Choroid plexus epithelial cell (primary cell): ENCODE measurements around the gene DNAJC24.

Source experiments
- DNase-seq: peaks from one replicate; pipeline ENCODE4 v3.0.0-alpha.2; 2010; ENCODE audit warnings: low read depth
- H3K4me3 ChIP-seq: 2 replicates; pipeline ENCODE4 v1.5.1; 2011; ENCODE audit warnings: low read depth, mild to moderate bottlenecking, control low read depth, low read length, moderate library complexity
- TF ChIP-seq, protein P1 (sequence below): conservative IDR thresholded peaks from 2 replicates; pipeline ENCODE4 v1.5.1; 2011; ENCODE audit warnings: low read depth, mild to moderate bottlenecking, control low read depth, inconsistent platforms, low read length, moderate library complexity

Gene DNAJC24

DNA sequence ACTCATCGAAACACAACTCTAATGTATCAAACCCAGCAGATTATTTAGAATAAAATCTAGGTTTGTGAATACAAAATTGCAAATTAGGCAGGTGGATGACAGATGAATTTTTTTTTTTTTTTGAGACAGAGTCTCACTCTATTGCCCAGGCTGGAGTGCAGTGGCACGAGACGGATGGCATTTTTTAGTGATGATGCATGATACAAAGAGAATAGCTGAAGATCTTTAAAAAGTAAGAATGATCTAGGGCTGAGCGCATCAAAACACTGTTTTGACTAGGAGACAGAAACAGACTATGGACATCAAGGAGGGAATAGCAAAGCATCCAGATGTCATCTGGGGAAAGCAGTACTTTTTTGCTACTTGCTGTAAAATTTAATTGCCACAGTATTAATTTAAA, 76.0 kb downstream of the DNAJC24 start:
- TF ChIP-seq, protein P1, sequence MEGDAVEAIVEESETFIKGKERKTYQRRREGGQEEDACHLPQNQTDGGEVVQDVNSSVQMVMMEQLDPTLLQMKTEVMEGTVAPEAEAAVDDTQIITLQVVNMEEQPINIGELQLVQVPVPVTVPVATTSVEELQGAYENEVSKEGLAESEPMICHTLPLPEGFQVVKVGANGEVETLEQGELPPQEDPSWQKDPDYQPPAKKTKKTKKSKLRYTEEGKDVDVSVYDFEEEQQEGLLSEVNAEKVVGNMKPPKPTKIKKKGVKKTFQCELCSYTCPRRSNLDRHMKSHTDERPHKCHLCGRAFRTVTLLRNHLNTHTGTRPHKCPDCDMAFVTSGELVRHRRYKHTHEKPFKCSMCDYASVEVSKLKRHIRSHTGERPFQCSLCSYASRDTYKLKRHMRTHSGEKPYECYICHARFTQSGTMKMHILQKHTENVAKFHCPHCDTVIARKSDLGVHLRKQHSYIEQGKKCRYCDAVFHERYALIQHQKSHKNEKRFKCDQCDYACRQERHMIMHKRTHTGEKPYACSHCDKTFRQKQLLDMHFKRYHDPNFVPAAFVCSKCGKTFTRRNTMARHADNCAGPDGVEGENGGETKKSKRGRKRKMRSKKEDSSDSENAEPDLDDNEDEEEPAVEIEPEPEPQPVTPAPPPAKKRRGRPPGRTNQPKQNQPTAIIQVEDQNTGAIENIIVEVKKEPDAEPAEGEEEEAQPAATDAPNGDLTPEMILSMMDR, result no peak
- H3K4me3 ChIP-seq, result no peak overlapping the region
- DNase-seq, result no peak

DNA sequence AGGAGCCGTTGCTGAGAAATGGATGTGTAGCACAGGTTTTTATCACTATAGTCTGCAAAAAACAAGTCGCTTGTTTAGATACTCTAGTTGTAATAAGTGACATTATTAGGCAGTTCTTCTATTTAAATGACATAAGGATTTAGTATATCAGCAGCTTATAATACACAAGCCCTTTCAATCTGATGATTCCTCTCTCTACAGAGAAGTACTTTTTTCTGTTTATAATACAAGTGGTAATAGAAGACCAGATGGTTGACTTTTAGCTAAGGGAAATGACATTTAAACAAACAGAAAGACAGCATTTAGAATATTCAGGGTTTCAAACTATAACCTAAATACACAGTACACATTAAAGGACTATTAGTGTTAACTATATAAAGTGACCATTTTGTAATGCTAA, 79.4 kb downstream of the DNAJC24 start:
- TF ChIP-seq, protein P1, result no peak
- H3K4me3 ChIP-seq, result no peak overlapping the region
- DNase-seq, result no peak

DNA sequence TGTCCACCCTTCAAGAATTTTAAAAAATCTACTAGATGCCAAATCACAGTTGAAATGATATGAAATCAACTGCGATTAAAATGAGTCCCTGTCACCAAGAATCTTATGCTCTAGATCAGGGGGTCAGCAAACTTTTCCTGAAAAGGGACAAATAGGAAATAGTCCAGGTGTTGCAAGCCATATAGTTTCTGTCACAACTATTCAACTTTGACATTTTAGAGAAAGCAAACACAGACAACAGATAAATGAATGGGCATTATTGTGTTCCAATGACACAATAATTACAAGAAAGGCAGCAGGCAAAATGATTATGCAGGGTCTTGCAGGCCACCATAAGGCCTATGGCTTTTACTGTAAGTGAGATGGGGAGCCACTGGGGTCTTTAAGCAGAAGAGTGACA, 81.2 kb downstream of the DNAJC24 start:
- DNase-seq, result no peak
- TF ChIP-seq, protein P1, result no peak
- H3K4me3 ChIP-seq, result no peak overlapping the region

DNA sequence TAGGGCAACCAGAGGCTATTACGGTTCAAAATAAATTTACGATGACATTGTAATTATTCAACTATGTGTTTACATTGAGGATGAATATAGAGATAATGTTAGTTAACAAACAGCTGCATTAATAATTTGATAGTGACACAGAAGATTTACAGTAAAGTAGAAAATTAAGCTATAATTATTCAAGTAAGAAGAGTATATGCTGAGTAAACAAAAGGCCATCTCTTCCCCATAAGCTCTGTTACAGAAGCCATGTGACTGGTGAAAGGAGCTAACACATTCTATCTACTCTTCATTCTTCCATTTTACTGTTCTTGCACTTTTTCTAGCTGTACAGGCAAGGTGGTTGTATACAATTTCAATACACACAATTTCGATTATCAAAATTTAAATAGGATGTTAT, 85.5 kb downstream of the DNAJC24 start:
- TF ChIP-seq, protein P1, result no peak
- H3K4me3 ChIP-seq, result no peak overlapping the region
- no peak for DNase-seq

DNA sequence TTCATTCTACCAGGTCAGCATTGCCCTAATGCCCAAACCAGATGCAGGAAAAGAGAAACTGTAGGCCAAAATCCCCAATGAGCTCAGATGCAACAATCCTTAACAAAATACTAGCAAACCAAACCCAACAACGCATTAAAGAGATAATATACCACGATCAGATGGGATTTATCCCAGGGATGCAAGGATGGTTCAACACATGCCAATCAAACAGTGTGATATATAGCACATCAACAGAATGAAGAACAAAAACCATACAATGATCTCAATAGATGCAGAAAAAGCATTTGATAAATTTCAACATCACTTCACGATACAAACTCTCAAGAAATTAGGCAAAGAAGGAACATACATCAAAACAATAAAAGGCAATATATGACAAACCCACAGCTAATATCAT, 94.8 kb downstream of the DNAJC24 start:
- TF ChIP-seq, protein P1, result no peak
- H3K4me3 ChIP-seq, result no peak overlapping the region
- DNase-seq, result no peak

DNA sequence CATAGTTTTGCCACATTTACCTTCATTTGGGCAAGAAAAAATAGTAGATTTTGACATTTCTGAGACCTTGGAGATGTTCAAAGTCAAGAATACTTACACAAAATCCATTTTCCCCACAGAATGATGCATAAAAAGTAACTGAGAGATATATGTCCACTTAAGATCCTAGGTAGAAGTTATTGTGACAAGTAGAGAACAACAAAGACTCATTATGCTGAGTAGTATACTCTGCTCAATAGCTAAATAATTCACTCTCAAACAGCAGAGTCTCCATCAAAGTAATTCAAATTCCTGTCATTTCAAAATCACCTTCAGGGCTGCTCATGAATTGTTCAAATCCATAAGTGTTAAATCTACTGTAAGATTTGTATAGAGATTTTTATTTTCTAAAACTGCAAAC, 104.4 kb downstream of the DNAJC24 start:
- DNase-seq, result no peak
- TF ChIP-seq, protein P1, result no peak

DNA sequence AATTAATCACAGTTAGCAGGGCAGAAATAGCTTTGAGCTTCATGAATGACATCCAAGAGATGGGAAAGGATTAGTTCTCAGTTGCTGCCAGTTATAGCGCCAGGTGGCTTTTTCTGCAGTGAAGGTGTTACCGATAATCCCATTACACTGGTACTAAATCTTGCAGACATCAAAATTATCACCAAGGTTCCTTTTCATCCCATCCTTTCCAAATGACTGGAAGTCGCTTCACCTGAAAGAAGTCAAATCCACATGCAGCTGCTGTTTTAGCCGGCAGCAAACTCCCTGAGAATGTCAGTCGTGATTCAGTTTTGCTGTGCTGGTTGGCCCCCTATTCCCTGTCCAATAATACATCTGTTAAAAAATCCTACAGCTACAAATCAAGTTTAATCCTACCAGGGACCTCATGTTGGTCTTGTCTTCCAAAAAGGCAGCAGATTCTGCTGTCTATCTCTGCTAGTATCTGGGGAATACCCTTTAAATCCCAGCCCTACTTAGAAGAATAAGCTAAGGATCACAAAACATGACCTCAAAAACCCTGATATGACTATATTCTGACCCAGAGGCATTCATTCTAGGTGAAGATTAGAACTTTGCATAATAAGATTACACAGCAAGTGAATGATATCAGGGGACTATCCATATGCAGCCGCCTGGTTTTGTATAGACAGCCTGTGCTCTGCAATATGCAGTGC, 108.0 kb downstream of the DNAJC24 start:
- no peak for DNase-seq
- no peak overlapping the region for H3K4me3 ChIP-seq
- TF ChIP-seq, protein P1, result no peak

More for the DNA sequence above, 104.4 kb downstream of the DNAJC24 start:
- H3K4me3 ChIP-seq, result no peak overlapping the region
